Measurements from ENCODE around the gene LAPTM4A.
"Not testable (repeated sequence)": the region's sequence is repeated elsewhere in the genome, so short reads cannot be mapped to it uniquely, and the experiment has no call there.

LAPTM4A gene

DNA sequence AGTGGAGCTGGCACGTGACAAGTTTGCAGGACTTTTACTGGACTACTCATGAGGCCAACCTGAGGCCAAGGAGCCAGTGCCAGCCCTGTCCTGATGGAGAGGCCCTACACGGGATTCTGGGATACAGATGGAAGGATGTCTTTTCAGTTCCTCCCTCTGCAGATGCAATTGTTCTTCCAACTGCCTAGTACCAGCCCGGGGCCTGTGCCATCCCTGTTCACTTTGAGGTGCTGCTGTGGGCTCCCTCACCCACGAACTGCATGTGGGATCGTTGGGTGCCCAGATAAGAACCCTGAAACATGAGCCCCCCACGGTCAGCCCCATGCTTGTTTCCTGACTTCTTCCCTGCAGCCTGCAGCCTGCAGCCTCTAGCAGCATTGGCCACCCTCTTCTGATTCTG, 25.3 kb upstream of the LAPTM4A start:
- DNase-seq (ENCODE audit: low read depth) = no peak

- no peak for DNase-seq (ENCODE audit: low read depth)
These were observed 23.5 kb upstream of the LAPTM4A start for GRCh38 chr2:20074901-20075300.

DNA sequence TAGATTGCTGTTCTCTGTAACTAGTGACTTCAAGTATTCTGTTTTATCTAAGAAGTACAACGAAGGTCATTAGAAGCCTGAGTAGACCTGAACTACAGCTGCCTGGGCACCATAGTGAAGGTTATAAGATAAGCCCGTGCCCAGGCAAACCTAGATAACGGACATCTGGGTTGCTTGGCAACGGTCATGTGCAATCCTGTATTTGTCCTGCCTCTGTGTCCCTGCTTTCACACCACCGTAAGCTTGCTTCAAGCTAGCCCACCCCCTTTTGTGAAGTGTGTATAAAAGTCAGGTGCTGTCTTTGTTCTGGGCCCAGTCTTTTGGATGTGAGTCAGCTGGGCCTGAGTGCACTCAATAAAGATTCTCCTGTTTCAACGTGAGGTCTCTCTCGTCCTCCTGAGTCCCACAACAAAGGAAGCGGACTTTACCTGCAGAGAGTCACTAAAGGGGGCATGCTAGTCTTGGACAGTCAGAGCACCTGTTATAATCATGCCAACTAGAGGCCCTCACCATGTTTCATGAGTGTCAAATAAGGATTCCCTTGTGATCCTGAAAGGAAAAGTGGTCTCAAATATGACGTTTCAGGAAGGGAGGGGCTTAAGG, 22.7 kb upstream of the LAPTM4A start:
- not testable (repeated sequence) for DNase-seq (ENCODE audit: low read depth)

DNA sequence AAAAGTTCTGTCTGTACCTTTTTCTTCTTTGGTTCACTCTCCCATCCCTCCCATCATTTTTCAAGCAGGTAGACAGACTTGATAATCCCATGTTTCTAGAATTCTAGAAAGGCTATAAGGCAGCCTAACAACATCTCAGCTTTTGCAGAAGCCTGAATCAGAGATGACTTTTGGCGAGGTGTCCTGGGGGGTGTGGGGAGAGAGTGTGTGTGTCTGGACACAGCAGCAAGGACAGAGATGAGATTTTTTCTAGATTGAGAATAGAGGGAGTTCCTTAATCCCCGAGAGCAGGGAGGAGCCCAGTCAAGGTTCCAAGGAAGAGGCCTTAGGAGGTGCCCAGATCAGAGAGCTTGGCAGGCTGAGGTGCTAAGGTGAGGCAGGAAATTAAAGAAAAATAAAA, 22.0 kb upstream of the LAPTM4A start:
- no peak for DNase-seq (ENCODE audit: low read depth)

GRCh38 chr2:20072436-20073158, 21.2 kb upstream of the LAPTM4A start:
- no peak for DNase-seq (ENCODE audit: low read depth)

- no peak for DNase-seq (ENCODE audit: low read depth)
These were observed 20.3 kb upstream of the LAPTM4A start for GRCh38 chr2:20071397-20072383.

- no peak for DNase-seq (ENCODE audit: low read depth)
These were observed 18.3 kb upstream of the LAPTM4A start for GRCh38 chr2:20069756-20070155.

GRCh38 chr2:20067992-20068584, 16.7 kb upstream of the LAPTM4A start:
- no peak for DNase-seq (ENCODE audit: low read depth)

- DNase-seq (ENCODE audit: low read depth) = no peak
These were observed 14.6 kb upstream of the LAPTM4A start for GRCh38 chr2:20065885-20066602.

DNA sequence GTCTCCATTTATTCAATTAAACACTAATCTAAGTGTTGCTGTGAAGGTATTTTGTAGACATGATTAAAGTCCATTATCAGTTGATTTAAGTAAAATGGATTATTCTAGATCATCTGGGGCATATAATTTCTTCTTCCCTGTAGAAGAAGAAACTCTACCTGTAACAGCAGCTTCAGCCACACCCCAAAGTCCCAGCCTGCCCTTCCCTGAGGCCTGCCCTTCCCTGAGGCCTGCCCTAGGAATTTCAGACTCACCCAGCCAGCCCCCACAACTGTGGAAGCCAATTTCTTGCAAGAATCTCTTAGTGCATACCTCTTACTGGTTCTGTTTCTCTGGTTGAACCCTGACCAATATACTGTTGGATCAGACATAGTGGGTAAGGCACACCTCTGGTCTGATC, 13.4 kb upstream of the LAPTM4A start:
- no peak for DNase-seq (ENCODE audit: low read depth)

GRCh38 chr2:20064421-20064820, 13.0 kb upstream of the LAPTM4A start:
- DNase-seq (ENCODE audit: low read depth) = no peak

- no peak for DNase-seq (ENCODE audit: low read depth)
These were observed 11.5 kb upstream of the LAPTM4A start for GRCh38 chr2:20062615-20063545.

- no peak for DNase-seq (ENCODE audit: low read depth)
These were observed 10.5 kb upstream of the LAPTM4A start for GRCh38 chr2:20061940-20062339.

DNA sequence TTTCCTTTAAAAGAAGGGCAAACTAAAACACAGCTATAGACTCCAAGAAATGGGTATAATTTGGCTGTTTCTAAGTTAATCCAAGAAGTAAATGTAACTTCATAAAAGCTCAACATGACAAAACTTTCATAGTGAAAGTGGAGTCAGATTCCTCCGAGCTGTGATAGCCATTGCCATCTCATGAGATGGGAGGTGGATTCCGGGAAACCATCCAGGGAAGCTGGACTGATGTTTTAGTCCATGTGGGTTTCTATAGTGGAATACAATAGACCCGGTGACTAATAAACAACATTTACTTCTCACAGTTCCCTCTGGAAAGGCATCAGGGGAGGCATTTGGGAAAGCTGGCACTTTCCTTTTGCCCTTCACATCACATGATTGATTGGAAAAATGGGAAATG, 10.0 kb upstream of the LAPTM4A start:
- no peak for DNase-seq (ENCODE audit: low read depth)

DNA sequence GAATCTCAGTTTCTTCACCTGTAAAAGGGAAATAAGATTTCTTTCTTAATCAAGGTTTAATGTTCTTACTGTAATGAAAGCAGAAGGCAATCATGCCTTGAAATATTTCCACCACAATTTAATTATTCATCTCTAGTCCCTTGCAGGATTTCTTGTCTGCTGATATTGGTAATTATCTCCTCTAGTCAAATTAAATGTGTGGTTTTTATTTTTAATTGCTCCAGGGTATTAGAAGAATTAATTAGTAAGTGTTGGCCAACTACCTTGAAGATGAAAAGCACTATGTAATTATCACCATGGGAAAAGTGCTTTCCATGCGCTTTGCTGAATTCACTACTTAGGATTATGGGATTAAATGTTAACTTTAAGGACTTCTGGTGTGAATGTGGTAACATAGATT, 8.7 kb upstream of the LAPTM4A start:
- DNase-seq (ENCODE audit: low read depth) = no peak

- DNase-seq (ENCODE audit: low read depth) = no peak
These were observed 5.8 kb upstream of the LAPTM4A start for GRCh38 chr2:20057268-20057667.

- no peak for DNase-seq (ENCODE audit: low read depth)
These were observed 3.5 kb upstream of the LAPTM4A start for GRCh38 chr2:20054931-20055330.

GRCh38 chr2:20054119-20054518, 2.7 kb upstream of the LAPTM4A start:
- no peak for DNase-seq (ENCODE audit: low read depth)

DNA sequence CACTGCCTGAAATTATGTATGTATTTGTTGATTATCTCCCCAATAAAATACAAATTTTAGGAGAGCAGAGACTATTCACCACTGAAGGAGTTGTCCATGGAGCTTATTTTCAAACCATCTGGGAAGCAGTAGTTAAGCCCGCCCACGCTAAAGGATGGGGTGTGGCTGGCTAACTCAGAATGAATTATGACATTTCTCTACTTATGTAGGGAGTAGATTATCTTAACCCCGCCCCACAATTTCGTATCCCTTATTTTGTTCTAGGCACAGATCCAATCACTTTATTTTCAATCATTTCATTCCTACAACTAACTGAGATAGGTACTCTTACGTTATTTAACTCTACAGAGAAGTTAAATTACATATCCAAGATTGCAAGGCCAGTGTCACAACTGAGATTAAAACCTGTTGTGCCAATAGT, 1.4 kb upstream of the LAPTM4A start:
- no peak for DNase-seq (ENCODE audit: low read depth)

DNA sequence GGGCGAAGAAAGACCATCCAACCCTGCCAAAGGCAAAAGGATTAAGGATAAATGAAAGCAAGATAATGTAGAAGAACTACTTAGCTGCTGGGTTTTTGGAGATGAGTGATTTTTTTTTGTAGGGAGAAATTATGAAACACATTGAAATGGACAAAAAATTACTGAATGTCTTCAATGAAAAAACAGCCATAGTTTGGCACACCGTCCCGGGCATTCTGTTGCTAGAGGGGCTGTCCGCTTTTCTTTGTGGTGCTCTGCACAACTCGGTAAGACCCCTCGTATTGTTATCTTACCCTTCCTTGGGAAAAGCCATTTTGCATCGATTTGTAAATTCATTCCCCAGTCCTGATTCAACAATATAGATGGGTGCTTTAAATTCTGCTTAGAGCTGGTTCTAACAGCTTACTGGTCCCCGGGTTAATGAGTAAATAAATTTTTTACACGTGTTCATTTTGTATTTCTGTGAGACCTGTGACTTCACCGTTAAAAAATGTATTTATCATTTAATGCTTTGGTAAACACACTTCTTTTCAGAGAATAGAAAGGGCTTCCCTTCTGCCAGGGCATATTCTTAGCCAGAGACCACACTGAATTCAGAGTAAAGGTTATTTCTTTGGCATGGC, 912 bp upstream of the LAPTM4A start:
- no peak for DNase-seq (ENCODE audit: low read depth)
